Prostate gland (tissue), 2 donors: ENCODE measurements around the gene TMPRSS5.

ENCODE experiments used
- POLR2A ChIP-seq: fragments of 450-650 bp; IDR thresholded peaks from one replicate; pipeline ENCODE4 v1.6.1; 2016; ENCODE audit warnings: antibody characterized with exemption, mild to moderate bottlenecking
- POLR2AphosphoS5 ChIP-seq: sonication (generic); formaldehyde crosslinking; IDR thresholded peaks from one replicate; pipeline ENCODE4 v1.6.1; 2017; ENCODE audit warnings: antibody characterized with exemption
- TF ChIP-seq, protein P1 (sequence below), 4 experiments: fragments of 200-600 bp in 2 of 4; fragments of 450-650 bp in 2 of 4; sonication (generic) in 2 of 4; IDR thresholded peaks; 1 replicate in 3 of 4; 2 replicates in 1 of 4; pipeline ENCODE4 v1.5.1; 2016 to 2019; ENCODE audit warnings: antibody characterized with exemption in 4 of 4, mild to moderate bottlenecking in 2 of 4, moderate library complexity in 2 of 4

DNA sequence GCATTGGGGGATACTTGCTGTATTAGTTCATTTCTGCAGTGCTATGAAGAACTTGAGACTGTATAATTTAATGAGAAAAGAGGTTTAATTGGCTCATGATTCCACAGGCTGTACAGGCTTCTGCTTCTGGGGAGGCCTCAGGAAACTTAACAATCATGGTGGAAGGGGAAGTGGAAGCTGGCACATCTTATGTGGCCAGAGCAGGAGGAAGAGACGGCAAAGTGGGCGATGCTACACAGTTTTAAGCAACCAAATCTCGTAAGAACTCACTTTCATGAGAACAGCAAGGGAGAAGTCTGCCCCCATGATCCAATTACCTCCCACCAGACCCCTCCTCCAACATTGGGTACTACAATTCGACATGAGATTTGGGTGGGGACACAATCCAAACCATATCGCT is 55.1 kb downstream of the TMPRSS5 start:
- TF ChIP-seq, protein P1, sequence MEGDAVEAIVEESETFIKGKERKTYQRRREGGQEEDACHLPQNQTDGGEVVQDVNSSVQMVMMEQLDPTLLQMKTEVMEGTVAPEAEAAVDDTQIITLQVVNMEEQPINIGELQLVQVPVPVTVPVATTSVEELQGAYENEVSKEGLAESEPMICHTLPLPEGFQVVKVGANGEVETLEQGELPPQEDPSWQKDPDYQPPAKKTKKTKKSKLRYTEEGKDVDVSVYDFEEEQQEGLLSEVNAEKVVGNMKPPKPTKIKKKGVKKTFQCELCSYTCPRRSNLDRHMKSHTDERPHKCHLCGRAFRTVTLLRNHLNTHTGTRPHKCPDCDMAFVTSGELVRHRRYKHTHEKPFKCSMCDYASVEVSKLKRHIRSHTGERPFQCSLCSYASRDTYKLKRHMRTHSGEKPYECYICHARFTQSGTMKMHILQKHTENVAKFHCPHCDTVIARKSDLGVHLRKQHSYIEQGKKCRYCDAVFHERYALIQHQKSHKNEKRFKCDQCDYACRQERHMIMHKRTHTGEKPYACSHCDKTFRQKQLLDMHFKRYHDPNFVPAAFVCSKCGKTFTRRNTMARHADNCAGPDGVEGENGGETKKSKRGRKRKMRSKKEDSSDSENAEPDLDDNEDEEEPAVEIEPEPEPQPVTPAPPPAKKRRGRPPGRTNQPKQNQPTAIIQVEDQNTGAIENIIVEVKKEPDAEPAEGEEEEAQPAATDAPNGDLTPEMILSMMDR (IDR thresholded peaks at IDR 0.05): no peak
- TF ChIP-seq POLR2AphosphoS5: no peak
- TF ChIP-seq POLR2A: no peak
